ENCODE results near the gene FRYL.

DNA sequence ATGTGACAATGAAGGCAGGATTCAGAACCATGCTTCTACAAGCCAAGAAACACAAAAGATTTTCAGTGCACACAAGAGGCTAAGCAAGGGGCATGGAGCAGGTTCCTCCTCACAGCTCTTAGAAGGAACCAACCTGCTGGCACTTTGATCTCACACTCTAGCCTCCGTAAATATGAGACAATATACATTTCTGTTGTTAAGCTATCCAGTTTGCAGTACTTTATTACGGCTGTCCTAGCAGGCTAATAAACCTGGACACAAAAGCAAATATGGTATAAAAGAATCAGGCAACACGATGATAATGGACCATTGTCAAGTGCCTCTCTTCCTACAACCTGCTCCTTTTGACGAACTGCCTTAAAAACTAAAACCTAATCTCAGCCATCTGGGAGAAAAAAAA lies 175.6 kb downstream of the FRYL start:
- TF ChIP-seq, protein P1, sequence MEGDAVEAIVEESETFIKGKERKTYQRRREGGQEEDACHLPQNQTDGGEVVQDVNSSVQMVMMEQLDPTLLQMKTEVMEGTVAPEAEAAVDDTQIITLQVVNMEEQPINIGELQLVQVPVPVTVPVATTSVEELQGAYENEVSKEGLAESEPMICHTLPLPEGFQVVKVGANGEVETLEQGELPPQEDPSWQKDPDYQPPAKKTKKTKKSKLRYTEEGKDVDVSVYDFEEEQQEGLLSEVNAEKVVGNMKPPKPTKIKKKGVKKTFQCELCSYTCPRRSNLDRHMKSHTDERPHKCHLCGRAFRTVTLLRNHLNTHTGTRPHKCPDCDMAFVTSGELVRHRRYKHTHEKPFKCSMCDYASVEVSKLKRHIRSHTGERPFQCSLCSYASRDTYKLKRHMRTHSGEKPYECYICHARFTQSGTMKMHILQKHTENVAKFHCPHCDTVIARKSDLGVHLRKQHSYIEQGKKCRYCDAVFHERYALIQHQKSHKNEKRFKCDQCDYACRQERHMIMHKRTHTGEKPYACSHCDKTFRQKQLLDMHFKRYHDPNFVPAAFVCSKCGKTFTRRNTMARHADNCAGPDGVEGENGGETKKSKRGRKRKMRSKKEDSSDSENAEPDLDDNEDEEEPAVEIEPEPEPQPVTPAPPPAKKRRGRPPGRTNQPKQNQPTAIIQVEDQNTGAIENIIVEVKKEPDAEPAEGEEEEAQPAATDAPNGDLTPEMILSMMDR (IDR thresholded peaks at IDR 0.05) = no peak
- TF ChIP-seq ZFX (IDR thresholded peaks at IDR 0.05; ENCODE audit: borderline replicate concordance) = no peak

Measured in 22Rv1 (cell line).